Ovary (tissue), 3 donors: Measurements from ENCODE around the gene CLEC16A.

Source experiments
- CTCF ChIP-seq, 3 donors: fragments of 450-650 bp in 2 of 3; fragments of 200-600 bp in 1 of 3; IDR thresholded peaks; one replicate each; pipeline versions ENCODE4 v1.5.1 to v1.8.0; 2016 to 2022; ENCODE audit warnings: antibody characterized with exemption in 3 of 3, mild to moderate bottlenecking in 1 of 3
- EP300 ChIP-seq: sonication (generic); formaldehyde crosslinking; IDR thresholded peaks from one replicate; pipeline ENCODE4 v1.6.1; 2017; ENCODE audit warnings: antibody characterized with exemption
- POLR2A ChIP-seq: fragments of 450-650 bp; IDR thresholded peaks from one replicate; pipeline ENCODE4 v1.6.1; 2017; ENCODE audit warnings: antibody characterized with exemption, mild to moderate bottlenecking, moderate library complexity
- donor health status: DM: no; HTN: no; CAD: no.

GRCh38 chr16:10935226-10935915, 9.0 kb upstream of the CLEC16A start:
- no peak for TF ChIP-seq CTCF (IDR thresholded peaks at IDR 0.05)
- TF ChIP-seq EP300: no peak
- no peak for TF ChIP-seq POLR2A
